Fibroblast of the conjunctiva (primary cell): ENCODE results near the gene GNAT3.

Source experiments
- DNase-seq: peaks from one replicate; pipeline ENCODE4 v3.0.0-alpha.2; 2010; ENCODE audit warnings: low read depth

GNAT3 gene

DNA sequence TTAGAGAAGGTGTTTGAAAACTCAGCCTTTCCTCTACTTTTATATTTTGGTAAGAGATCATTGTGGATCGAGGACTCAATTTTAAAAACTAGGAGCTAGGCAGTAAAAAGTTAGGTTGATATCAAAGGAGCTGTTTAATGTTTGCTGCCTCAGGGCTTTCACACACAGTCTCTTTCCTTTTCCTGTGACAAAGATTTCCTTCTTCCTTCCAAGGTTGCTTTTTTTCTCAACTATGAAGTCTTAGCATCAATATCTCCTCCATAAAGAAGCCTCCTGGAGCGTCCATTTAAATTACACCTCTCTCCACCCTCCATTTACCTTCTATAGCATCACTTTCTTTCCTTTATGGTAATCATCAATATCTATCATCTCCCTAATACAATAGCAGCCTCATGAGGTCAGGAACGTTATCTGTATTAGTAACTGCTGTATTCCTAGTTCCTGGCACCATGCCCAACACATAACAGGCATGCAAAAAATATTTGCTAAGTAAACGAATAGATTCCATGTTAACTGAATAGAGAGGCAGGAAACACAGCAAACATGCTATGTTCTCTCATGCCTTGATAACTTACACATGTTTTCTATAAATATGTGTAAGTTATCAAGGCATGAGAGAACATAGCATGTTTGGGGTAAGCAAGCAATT is 48.5 kb downstream of the GNAT3 start:
- no peak for DNase-seq

DNA sequence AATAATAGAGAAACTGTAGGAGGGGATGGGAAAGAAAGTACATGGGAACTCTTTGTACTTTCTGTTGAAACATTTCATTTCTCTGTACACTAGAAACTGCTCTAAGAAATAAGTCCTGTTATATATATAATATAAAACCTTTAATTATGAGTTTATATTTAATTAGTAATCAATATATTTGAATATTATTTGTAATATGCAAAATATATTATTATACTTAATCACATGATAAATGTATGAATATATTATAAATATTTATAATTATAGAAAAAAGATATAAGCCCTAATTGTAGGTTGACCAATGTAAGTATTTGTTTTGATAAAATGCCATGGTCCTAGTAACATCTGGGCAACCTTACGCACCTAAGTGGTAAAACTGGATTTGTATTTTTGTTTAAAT is 51.0 kb downstream of the GNAT3 start:
- DNase-seq, result no peak

DNA sequence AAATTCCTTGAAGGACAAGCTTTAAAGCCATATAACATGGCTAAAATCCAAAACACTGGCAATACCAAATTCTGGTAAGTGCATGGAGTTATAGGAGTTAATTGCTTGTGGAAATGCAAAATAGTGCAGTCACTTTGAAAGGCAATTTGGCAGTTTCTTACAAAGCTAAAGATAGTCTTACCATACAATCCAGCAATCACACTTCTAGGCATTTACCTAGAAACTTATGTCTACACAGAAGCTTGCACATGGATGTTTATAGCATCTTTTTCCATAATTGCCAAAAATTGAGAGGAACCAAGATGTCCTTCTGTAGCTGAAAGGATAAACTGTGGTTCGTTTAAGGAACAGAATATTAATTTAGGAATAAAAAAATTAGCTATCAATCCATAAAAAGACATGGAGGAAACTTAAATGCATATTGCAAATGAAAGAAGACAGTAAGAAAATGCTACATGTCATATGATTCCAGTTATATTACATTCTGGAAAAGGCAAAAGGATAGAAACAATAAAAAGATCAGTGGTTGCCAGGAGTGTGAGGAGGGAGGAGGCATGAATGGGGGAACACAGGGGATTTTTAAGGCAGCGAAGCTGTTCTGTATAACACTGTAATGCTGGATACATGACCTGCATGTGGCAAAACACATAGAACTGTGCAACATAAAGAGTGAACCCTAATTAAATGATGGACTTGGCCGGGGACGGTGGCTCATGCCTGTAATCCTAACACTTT is 51.9 kb downstream of the GNAT3 start:
- DNase-seq, result no peak

DNA sequence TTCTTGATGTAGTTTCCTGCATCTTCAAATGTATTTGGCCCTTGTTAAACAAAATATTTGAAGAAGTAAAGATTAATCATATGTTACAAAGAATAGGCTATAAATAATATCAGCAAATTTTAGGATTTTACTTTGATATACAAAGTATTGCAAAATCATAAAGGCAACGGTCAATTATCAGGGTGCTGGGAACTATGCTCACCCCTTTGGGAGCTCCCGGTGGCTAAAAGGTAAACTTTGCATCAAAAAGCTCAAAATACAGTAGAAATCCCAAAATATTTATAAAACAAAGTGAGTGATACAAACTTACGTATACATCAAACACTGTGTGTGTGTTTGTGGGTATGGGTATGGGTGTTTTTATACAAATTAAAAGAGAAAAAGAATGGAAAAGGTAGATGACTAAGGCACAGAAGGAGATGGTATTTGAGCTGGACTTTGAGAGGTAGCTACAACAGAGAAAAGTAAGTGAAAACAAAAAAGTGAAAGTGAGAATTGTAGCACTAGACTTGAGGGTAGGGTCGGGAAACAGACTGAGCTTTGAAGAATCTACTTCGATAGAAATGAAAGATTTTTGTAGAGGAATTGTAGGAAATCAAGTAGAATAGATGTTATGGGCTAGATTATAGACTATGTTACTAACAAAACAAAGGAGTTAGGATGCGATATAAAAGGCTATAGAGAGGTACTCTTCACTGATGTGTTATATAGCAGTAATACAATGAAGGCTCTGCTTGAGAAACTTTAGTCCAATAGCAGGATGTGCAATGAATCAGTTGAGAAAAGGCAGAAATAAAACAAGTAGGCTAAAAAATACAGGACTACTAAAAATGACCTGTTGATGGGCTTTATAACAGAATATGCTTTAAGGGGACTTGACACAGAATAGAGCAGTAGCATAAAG is 52.8 kb downstream of the GNAT3 start:
- no peak for DNase-seq

DNA sequence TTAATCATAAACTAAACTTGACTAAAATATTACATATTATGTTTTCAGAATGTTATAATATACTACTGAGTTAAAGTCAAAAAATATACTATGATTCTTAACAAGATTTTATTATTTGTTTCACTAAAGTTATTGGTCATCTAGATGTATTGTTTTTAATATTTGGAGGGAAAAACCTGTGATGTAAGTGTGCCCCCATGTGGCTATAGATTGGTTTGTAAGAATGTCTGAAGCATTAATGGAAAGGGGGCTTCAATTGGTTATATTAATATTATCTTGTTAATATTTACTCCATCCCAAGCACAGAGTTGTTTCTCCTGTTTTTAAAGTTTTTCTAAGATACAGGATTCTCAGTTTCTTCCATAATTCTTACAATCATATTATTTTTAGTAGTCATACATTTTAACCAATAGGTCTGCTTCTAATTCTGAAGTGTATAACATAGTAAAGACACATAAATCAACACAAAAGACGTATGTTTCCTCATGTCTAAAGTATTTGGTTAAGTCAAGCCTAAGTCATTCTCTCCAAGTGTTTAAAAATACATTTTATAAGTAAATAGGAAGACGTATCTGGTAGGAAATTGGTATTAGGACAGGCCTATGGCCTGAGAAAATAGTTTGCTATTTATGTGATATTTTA is 58.0 kb downstream of the GNAT3 start:
- DNase-seq, result peak; percentile 13

DNA sequence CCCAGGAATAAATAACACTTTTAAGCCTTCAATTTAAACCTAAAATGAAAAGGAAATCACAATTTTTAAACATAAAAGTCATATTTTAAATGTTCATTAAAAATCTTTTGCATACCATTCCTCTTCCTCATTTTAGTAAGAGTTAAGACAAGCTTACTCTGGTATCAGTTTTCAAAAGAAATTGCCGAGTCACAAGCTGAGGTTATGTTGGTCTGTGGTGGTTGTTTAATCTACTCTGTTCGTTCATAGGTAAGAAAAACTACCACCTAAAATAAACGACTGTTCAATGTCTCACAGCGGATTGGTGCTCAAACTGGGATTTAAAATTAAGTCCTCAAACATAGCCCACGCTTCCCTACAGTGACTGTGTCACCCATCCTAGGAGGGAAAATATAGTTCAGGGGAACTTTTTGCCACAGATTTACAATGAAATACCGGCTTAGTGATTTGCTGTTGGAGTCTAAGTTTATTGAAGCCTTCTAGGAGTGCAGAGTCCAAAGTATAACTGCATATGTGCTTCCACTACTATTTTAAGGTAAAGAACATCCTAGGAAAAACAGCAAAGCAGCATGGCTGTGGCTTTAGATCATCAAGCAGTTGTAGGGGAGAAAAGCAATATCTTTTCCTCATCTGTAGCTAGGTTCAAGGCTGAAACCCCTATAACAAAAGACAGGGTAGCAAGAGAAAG is 61.1 kb downstream of the GNAT3 start:
- DNase-seq, result no peak

DNA sequence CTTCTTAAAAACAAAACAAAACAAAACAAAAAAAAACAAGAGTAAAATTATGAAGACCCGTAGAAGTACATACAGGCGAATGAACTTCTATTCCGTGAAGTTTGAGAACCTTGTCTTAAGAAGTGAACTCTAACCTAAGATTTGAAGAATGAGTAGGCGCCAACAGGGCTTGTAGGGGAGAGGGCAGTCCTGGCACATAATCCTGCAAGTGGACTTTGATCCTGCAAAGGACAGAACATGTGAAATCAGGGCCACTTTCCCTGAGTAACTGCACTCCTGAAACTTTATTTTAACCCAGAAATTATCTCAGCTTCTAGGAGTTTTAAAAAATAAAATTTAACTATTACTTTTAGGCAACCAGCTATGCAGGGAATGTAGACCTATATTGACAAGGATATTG is 62.0 kb downstream of the GNAT3 start:
- DNase-seq, result no peak

DNA sequence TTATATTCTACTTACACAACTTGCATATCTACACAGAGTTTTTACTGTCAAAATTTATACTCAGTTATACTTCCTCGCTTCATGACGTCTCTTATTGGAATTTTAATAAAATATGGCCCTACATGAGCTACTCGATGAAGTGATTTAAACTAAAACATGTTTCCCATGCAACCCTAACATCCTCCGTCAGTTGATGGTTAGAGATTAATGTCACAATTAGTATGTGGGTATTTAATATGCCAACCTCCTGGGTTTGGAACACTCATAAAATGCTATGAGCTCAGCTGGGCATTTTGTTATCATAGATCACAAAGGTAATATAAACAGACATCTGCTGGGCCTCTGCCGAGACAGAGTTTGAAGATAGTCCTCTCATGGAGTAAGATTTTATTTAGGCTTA is 66.5 kb downstream of the GNAT3 start:
- no peak for DNase-seq

DNA sequence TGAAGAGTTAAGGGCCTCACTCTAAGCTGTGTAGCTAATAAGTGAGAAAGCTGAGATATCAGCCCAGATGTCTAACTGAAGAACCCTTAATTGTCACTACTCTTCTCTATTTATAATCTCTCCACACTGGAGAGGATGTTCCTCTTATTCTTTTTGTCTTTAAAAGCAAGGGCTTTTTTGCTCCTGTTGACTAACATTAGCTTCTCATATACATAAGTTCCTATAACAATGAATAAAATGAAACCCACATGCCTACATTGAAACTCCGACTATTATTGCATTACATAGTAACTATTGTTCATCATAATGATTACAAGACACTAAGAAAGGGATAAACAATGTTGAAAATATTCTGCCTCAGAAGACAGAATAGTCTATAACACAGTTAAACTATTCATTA is 67.1 kb downstream of the GNAT3 start:
- no peak for DNase-seq

DNA sequence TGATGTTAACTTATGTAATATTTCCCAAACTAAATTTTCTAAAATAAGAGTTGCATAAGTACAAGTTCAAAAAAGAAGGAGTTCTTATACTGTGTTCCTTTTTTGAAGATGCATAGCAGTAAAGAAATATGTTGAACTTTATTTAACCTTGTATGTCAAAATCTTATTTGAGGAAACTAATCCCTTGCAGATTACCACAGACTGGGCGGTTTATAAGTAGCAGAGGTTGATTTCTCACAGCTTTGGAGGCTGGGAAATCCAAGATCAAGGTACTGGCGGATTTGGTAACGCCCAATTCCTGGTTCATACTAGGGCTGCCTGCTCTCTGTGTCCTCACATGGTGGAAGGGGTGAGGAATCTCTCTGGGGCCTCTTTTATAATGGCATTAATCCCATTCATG is 68.5 kb downstream of the GNAT3 start:
- no peak for DNase-seq

DNA sequence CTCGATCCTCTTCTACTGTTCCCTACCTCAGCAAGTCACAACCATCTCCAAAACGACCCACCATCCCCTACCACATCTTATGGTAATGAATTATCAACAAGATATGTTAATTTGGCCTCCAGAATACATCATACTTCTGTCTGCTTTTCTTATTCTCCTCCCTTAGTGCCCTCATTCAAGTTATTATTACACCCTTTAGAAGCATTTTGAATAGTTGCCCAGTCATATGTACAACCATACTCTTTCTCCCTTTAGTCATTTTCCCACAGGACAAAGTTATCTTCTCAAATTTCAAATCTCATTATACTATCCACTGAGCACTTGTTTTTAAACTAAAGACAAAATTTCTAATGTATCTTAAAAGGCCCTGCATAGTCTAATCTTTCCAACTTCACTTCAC is 71.0 kb downstream of the GNAT3 start:
- peak; percentile 39 for DNase-seq

DNA sequence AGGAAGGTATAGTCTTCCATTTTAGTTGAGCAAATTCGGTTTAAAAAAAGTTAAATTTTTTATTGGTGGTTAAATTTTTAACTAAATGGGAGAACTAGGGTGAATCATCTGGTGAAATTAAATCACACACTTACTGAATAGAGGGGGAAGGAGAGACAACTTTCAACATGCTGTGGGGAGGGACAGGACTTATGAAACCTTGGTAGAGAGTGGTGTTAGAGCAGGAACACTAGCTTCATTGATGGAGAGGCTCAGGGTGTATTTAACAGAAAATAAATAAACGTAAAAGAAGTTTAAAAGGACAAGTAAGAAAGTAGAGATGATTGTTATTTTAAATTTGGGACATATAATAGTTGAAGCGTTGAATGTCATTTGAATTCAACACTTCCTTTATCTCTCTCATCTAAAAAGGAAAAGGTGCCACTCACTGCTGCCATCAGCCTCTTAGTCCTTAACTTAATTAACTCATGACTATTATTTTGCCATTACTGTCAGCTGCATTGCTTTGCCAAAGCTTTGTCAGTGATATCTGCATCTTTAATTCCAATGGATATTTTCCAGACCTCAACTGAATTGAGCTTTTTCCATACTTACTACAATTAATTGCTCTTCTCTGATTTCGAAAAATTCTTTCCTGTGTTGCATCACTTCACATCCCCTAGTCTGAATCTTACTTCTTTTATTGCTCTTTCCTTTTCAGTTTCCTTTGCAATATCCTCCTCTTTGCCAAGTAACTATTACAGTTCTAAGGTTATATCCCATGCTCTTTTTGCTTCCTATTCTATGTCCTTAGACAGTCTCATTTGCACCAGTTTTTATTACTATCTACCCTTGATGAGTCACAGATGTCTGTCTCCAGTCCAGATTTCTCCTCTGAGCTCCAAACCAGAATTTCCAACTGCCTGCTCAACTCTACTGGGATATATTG is 71.7 kb downstream of the GNAT3 start:
- peak; percentile 74 for DNase-seq

DNA sequence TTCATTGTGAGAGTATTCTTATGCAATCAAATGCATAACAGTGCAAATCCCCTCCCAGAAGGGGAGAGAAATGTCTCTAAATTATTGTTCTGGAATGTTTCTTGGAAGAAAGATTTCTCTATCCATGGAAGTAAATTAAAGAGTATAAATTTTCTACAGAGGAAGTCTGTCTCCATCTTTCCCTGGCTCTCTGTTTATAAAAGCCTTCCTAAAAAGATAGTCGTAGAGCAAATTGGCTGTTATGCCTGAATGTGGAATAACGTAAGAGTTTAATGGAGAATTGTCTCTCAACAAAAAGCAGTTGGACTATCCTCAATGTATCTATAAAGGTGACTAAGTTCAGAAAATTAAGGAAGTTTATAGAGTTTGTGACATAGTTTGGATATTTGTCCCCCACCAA is 76.3 kb downstream of the GNAT3 start:
- DNase-seq, result no peak

DNA sequence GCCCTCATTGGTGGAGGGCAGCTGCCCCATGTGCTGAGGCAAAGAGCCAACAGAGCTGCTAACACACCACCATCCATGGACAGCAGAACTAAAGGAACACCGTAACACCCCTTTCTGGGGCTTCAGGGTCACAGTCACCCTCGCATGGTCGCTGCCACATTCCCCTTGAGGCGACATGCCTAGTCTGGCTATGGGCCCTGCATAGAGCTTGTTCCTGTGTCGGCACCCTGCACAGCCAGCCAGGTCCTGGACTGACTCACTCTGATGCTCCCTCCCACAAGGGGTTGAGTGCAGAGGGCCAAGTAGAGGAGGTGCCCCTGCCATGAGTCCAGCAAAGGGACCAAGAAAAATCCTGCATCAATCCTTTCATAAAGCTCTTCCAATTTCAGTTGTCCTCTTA is 77.8 kb downstream of the GNAT3 start:
- no peak for DNase-seq

DNA sequence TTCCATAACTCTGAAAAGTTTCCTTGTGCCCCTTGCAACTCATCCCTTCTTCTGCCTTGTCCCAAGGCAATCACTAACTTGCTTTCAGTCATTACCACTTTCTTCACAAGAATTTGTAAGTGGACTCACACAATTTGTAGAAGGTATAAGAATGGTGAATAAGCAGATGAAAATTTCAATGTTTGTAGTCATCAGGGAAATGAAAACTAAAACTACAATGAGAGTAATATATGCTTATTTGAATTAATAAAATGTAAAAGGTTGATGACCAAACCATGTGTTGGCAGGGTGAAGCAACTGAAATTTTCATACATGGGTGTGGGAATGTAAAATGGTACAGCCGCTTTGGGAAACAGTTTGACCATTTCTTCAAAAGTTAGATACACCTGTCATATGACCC is 79.7 kb downstream of the GNAT3 start:
- no peak for DNase-seq

DNA sequence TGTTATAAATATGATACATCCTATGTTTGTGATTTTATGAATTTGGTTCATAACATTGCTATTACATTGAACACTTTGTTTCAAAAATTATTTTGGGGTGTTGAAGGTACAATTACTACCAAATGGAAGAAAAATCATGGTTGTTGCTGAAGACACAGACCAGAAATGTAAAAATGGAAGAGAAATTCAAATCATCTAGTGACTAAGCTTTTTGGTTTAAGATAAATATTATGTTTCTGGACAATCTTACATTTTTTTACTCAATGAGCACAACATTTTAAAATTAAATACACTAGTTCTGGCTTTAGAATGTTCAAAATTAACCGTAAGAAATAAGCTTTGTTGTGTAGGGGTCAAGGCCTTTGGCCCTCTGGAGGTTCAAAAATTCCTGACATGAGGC is 82.7 kb downstream of the GNAT3 start:
- DNase-seq, result no peak

DNA sequence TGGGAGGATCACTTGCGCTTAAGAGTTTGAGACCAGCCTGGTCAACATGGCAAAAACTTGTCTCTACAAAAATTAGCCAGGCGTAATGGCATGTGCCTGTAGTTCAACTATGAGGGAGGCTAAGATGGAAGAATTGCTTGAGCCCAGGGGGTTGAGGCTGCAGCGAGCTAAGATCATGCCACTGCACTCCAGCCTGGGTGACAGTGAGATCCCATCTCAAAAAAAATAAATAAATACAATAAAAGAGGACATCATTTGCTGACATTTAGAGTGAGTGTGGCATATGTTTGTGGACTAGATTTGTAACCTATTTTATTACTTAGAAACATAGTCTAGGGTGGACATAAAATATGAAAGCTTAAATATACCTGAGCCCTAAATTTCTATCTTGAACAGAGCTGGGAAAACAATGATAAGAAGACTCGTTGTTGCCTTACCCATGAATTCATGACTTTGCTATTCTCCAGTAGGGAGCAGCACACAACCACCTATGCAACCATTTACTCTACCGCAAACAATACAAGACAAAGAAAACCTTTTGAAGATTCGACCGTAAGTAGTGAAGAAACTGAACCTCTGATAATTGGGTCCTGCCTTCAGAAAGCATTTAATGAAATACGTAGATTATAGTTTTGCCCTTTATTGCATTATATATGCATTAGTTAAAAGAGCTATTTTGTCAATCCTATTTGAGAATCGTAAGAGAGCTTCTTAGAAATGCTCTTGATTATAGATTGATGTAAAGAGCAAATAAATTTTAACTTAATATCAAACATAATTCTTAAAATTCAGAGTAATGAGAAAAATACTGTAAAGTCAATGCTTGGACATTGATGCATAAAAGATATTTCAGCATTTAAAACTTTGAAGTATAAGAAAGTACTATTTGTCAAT is 83.5 kb downstream of the GNAT3 start:
- DNase-seq, result peak; percentile 63

DNA sequence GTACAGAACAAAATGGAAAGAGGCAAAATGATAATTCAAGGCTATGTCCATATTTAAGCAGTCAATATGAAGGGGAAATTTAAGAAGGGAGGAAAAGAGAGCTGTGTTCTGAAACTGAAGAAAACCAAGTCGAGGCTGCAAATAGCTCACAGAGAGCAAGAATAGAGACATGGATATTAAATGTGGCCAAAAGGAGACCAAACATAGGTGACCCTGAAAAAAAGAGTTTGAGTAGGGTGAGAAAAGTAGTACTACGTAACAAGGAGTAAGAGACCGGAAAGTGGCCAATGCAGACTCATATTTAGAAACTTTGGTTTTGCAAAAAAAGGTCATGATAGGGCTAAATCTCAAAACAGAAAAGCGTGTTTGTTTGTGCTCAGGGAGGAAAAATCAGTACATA is 84.6 kb downstream of the GNAT3 start:
- no peak for DNase-seq

DNA sequence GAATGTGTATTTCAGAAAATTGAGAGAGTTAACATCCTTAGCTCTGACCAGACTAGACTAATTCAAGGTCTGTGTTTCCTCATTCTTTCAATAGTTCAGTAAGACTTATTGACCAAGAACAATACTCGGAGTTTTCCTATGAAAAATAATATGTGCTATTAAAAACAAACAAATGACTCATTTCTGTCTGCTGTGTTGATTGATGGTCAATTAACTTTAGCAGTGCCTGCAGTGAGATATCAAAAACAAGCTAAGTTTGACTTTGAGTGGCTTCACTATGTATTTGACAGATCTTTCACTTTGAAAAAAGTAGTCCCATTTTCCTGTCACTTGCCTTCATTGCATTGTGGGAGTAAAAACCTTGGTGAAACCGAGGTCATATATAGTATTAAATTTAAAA is 91.0 kb downstream of the GNAT3 start:
- no peak for DNase-seq
